Frontal cortex (tissue), 4 donors: Measurements from ENCODE around the gene SHD. TPM values are rescaled to one million over a fixed set of nuclear protein-coding genes. Genes with fewer than 3 reads are reported as not detected.
"Not testable (repeated sequence)": the region's sequence is repeated elsewhere in the genome, so short reads cannot be mapped to it uniquely, and the experiment has no call there.

ENCODE experiments used
- DNase-seq, 2 donors: peaks; one replicate each; pipeline ENCODE4 v3.0.0; 2012; ENCODE audit warnings: low spot score in 2 of 2
- FAIRE-seq: peaks from 2 replicates; lab custom pipeline; 2012; peaks lifted over from hg19 to GRCh38; lab: Jason Lieb, UNC
- total RNA-seq: library from RNA; depleted of rRNA; stranded (reverse); fragments of >200 nt; gene quantifications from one replicate; pipeline ENCODE4 v1.2.3, GENCODE V29; 2014
- donor health status: control.
- donor health status: control.
- donor health status: control.

SHD gene
- total RNA-seq, 1 donor from 2014 or later = 2.0 TPM

DNA sequence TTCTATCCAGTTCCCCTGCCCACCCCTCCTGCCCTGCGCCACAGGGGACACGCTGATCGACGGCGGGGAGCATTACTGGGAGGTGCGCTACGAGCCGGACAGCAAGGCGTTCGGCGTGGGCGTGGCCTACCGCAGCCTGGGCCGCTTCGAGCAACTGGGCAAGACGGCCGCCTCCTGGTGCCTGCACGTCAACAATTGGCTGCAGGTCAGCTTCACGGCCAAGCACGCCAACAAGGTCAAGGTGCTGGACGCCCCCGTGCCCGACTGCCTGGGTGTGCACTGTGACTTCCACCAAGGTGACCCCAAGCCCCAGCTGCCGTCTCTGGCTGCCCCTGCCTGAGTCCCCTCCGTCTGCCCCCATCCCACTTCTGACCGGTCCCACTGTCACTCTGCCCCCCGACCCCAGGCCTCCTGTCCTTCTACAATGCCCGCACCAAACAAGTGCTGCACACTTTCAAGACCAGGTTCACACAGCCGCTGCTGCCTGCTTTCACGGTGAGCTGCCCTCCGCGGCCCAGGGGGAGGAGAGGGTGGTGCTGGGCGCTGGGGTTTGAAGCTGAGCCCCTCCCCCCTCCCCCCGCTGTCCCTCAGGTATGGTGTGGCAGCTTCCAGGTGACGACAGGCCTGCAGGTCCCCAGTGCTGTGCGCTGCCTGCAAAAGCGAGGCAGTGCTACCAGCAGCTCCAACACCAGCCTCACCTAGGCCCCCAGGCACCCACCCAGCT lies 44.0 kb downstream of the SHD start:
- FAIRE-seq (no peak), DNase-seq (no peak)

DNA sequence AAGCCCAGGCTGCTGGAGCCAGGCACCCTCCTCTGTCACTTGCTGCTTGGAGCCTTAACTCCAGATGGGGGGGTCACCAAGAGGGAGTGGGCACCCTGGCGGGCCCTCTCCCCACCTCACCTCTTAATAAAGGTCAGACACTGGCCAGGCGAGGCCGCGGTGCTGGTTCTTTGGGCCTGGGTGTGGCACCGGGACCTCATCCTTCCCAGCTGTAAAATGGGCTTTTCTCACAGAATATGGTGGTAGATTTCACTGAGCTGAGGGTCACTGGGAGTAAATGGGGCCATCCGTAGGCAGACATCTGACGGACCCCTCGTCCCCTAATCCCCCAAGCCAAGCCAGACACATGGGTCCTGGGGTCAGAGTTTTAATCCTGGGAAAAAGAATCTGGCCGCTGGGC lies 44.6 kb downstream of the SHD start:
- DNase-seq = no peak
- FAIRE-seq = no peak

- FAIRE-seq (no peak), DNase-seq (no peak)
Observed at GRCh38 chr19:4324228-4324627, 45.2 kb downstream of the SHD start.

DNA sequence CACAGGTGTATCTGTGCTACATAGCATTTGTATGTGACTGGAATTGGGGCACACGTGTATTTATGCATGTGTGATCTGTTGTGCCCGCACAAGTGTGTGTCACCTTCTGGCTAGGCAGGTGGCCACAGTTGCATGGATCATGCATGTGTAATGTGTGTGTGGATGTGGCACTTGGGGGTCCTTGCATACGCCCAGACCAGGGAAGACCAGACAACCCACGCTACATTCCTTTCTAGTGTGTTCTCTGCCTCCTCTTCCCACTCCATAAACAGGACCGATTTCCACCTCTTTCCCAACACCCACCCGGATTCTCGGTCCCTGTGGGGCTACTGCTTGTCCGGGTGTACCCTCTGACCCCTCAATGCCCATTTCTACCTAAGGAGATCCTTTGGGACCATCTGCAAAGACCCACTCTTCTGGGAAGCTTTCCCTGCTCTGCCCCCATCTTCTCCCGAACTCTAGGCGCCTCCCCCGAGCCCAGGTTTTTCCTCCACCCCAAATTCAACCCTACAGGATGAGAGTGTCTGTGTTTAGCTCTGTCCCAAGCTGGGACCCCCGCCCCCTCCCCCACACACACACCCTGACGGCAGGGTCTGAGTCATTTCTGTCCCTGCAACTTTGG lies 47.3 kb downstream of the SHD start:
- no peak for DNase-seq
- no peak for FAIRE-seq

GRCh38 chr19:4326837-4327251 lies 47.8 kb downstream of the SHD start:
- no peak for DNase-seq

GRCh38 chr19:4327252-4327876 lies 48.3 kb downstream of the SHD start:
- FAIRE-seq (no peak), DNase-seq (peak; percentile 50 to 55)

More at GRCh38 chr19:4326837-4327251, 47.8 kb downstream of the SHD start:
- no peak for FAIRE-seq

DNA sequence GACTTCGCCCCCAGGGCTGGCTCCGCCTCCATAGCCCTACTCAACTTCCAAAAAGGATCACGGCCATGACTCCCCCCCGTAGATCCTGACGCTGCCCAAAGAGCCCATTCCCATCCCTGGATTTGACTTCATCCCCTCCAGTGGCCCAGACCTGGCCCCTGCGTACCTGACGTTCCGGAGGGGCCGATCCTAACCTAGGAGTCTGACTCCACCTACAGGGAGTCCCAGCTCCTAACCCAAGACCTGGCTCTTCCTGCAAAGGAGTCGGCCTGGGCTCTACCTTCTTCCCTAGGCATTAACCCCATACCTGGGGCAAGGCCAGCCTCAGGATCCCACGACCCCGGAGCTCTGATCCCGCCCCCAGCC lies 48.8 kb downstream of the SHD start:
- DNase-seq (no peak), FAIRE-seq (no peak)

DNA sequence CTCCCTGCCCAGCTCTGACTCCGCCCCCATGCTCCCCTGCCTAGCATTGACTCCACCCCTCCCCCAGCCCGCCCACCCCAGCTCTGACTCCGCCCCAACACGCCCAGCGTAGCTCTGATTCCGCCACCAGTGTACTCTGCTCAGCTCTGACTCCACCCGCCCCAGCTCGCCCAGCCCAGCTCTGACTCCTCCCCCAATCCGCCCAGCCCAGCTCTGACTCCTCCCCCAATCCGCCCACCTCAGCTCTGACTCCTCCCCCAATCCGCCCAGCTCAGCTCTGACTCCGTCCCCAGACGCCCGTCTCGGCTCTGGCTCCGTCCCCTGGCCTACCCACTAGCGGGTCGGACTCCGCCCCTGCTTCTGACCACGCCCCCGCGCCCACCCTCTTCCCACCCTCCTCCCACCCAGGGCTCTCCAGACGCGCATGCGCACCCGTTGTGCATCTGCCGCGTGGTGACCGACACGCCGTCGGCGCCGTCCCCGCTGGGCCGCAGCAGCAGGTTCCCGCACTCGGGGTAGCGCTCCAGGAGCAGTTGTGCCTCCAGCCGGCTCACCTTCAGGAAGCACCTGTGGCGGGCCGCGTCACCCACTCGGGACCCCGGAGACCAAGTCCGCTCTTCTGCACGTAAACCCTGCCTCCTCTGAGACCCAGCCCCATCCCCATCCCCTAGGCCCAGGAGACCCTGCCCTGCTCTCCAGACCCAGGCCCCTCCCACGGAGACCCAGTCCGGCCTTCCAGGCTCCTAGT lies 49.4 kb downstream of the SHD start:
- no peak for FAIRE-seq
- peak; percentile 96 to 98 for DNase-seq

GRCh38 chr19:4328991-4329681 lies 50.1 kb downstream of the SHD start:
- FAIRE-seq, DNase-seq: not testable (repeated sequence)

- FAIRE-seq (no peak), DNase-seq (no peak)
Observed at GRCh38 chr19:4329858-4330257, 50.8 kb downstream of the SHD start.

GRCh38 chr19:4334929-4335570 lies 56.0 kb downstream of the SHD start:
- FAIRE-seq (no peak), DNase-seq (no peak)

DNA sequence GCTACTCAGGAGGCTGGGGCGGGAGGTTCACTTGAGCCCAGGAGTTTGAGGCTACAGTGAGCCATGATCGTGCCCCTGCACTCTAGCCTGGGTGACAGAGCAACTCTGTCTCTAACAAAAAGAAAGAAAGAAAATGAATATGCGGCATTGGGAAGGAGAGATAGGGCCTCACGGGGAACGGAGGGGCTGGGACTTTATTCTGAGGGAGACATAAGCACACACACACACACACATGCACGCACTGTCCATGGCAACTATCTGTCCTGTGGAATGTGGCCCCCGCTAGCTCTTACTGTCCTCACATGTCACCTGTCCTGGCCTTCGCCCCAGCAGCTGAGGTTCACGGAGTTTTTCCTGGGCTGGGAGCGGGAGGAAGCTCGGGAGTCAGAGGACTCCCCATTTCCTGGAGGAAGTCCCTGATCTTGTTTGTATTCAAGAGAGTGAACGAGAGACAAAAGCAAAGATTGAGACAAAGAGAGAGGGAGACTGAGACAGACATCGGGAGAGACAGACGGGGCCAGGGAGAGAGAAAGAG lies 58.9 kb downstream of the SHD start:
- FAIRE-seq (no peak), DNase-seq (no peak)

DNA sequence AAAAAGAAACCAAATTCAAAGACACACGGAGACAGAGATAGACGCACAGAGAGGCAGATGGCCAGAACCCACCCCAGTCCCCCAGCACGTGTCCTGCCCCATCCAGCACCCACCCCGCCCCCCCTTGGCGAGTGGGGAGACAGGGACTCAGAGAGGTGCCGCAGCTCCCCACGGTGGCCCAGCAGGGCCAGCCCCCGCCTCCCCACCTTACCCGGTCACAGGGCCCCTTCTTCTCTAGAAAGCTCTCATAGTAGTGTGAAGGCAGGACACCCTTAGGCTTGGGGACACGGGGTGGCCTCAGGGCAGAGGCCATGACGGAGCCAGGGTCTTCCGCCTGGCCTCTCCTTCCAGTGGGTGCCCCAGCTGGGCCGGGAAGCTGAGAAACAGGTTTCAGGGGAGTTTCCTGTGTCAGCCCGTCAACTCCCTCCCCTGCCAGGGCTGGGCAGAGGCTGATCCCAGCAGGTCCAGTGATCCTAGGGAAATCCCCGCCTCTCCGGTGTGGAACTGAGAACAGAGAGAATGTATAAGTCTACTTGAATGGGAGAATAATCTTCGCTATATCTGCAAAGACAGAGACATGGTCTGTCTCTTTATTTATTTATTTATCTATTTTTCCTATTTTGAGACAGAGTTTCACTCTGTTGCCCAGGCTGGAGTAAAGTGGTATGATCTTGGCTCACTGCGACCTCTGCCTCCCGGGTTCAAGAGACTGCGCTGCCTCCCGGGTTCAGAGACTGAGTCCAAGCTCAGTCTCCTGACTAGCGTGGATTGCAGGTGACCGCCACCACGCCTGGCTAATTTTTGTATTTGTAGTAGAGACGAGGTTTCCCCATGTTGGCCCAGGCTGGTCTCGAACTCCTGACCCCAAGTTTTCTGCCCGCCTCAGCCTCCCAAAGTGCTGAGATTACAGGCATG lies 59.6 kb downstream of the SHD start, which contains the start of gene STAP2:
Gene STAP2 (minus strand): TSS at position 387 of the 915 bp plus-strand sequence. CDS start 74 bp downstream, at position 313.
- no peak for FAIRE-seq
- DNase-seq = no peak

Other genes starting within 250 kb of the SHD start
- gene ZBTB7A, start 212.4 kb upstream of the SHD start, total RNA-seq = 2.0 TPM
- 99.1 TPM for gene MAP2K2, start 155.1 kb upstream of the SHD start, total RNA-seq
- gene CREB3L3, start 125.6 kb upstream of the SHD start, total RNA-seq = not detected
- gene SIRT6, start 96.7 kb upstream of the SHD start, total RNA-seq = 10.2 TPM
- 8.2 TPM for gene ANKRD24, start 96.6 kb upstream of the SHD start, total RNA-seq
- not detected for gene EBI3, start 49.7 kb upstream of the SHD start, total RNA-seq
- gene YJU2, start 32.2 kb upstream of the SHD start, total RNA-seq = 17.9 TPM
- not detected for gene TMIGD2, start 23.1 kb downstream of the SHD start, total RNA-seq
- 38.7 TPM for gene FSD1, start 25.3 kb downstream of the SHD start, total RNA-seq
- gene STAP2, start 59.6 kb downstream of the SHD start, total RNA-seq = 0.82 TPM
- gene MPND, start 64.3 kb downstream of the SHD start, total RNA-seq = 18.8 TPM
- gene SH3GL1, start 121.3 kb downstream of the SHD start, total RNA-seq = 17.5 TPM
- 11.8 TPM for gene CHAF1A, start 123.4 kb downstream of the SHD start, total RNA-seq
- 91.3 TPM for gene UBXN6, start 178.5 kb downstream of the SHD start, total RNA-seq
- gene HDGFL2, start 193.0 kb downstream of the SHD start, total RNA-seq = 44.8 TPM
- gene PLIN4, start 239.2 kb downstream of the SHD start, total RNA-seq = under 0.01 TPM